GM12878 (cell line): Measurements from ENCODE around the gene ADCY6. TPM values are rescaled to one million over a fixed set of nuclear protein-coding genes. Genes with fewer than 3 reads are reported as not detected.

Source experiments
- ATAC-seq: fragments of 200-7000 bp; cut with Tn5 transposase; 3 replicates; pipeline ENCODE4 v1.9.1; 2020; ENCODE audit warnings: mild to moderate bottlenecking, moderate library complexity
- BruUV-seq: library from RNA; stranded (reverse); fragments of 400-500 nt; replicated peaks from 2 replicates; lab custom pipeline; 2021; lab: Mats Ljungman, UMichigan
- CTCF ChIA-PET: fragments of 300-600 bp; sonication (Branson Sonifier 250); formaldehyde crosslinking; extraction: SDS; loops from one replicate; lab custom pipeline; 2021; ENCODE audit warnings: inconsistent platforms; lab: Yijun Ruan, JAX
- POLR2A ChIA-PET: fragments of 350-600 bp; formaldehyde crosslinking; extraction: SDS; loops from one replicate; lab custom pipeline; 2021; ENCODE audit warnings: inconsistent platforms; lab: Charles Lee
- RAD21 ChIA-PET: fragments of 300-600 bp; sonication (Branson Sonifier 250); formaldehyde crosslinking; loops from one replicate; lab custom pipeline; 2023; ENCODE audit warnings: antibody characterized with exemption; ENCODE audit not compliant: unreplicated experiment; lab: Charles Lee
- SMC1A ChIA-PET: fragments of 300-600 bp; sonication (Branson Sonifier 250); formaldehyde crosslinking; loops from one replicate; lab custom pipeline; 2023; ENCODE audit not compliant: unreplicated experiment, uncharacterized antibody; lab: Charles Lee
- DNase-seq: peaks from one replicate; pipeline ENCODE4 v3.0.0-alpha.2; 2011; ENCODE audit warnings: low read depth, low spot score
- FAIRE-seq: peaks from 3 replicates; lab custom pipeline; 2011; peaks lifted over from hg19 to GRCh38; lab: Jason Lieb, UNC
- H2AFZ ChIP-seq: 2 replicates; pipeline ENCODE4 v1.6.0; 2011; ENCODE audit warnings: low read depth, low read length, control low read depth; ENCODE audit not compliant: control insufficient read depth
- H3K27ac ChIP-seq: 2 replicates; pipeline ENCODE4 v1.5.1; 2011; ENCODE audit warnings: control low read depth; ENCODE audit not compliant: control insufficient read depth, insufficient read depth
- H3K27me3 ChIP-seq, 2 experiments: replicated peaks in 1 of 2; 2 replicates each; pipeline versions ENCODE4 v1.6.0 to v1.6.1; 2011; ENCODE audit warnings: low read length in 1 of 2; ENCODE audit not compliant: control insufficient read depth in 2 of 2, insufficient read depth in 2 of 2
- H3K36me3 ChIP-seq, 2 experiments: 2 replicates each; pipeline ENCODE4 v1.5.1; 2011; ENCODE audit warnings: low read length in 1 of 2; ENCODE audit not compliant: control insufficient read depth in 2 of 2, insufficient read depth in 2 of 2
- H3K4me1 ChIP-seq: 2 replicates; pipeline ENCODE4 v1.6.1; 2011; ENCODE audit warnings: mild to moderate bottlenecking, low read length, moderate library complexity, mixed read lengths; ENCODE audit not compliant: control insufficient read depth, insufficient read depth
- H3K4me2 ChIP-seq: 2 replicates; pipeline ENCODE4 v1.6.0; 2011; ENCODE audit warnings: control low read depth; ENCODE audit not compliant: control insufficient read depth, insufficient read depth
- H3K4me3 ChIP-seq: fragments of 200-600 bp; sonication (generic); 2 replicates; pipeline ENCODE4 v1.5.1; 2016
- H3K79me2 ChIP-seq: 2 replicates; pipeline ENCODE4 v1.6.0; 2011; ENCODE audit warnings: low read length; ENCODE audit not compliant: control insufficient read depth, insufficient read depth
- H3K9ac ChIP-seq: 2 replicates; pipeline ENCODE4 v1.8.0; 2011; ENCODE audit warnings: low read length, control low read depth, mixed read lengths; ENCODE audit not compliant: control insufficient read depth, insufficient read depth
- H3K9me3 ChIP-seq: replicated peaks from 3 replicates; pipeline ENCODE4 v1.5.1; 2011; ENCODE audit warnings: mild to moderate bottlenecking, low read length; ENCODE audit not compliant: control insufficient read depth, insufficient read depth
- H4K20me1 ChIP-seq: 2 replicates; pipeline ENCODE4 v1.6.0; 2011; ENCODE audit not compliant: control insufficient read depth, insufficient read depth
- BHLHE40 ChIP-seq, 2 experiments: fragments of 450-650 bp in 1 of 2; IDR thresholded peaks; 2 replicates each; pipeline ENCODE4 v1.6.1; 2011 to 2017; ENCODE audit warnings: low read depth in 2 of 2, borderline replicate concordance in 1 of 2, improper control_type of control experiment in 1 of 2, low read length in 1 of 2, mild to moderate bottlenecking in 1 of 2
- DPF2 ChIP-seq: fragments of 450-650 bp; IDR thresholded peaks from 2 replicates; pipeline ENCODE4 v1.6.1; 2017; ENCODE audit warnings: mild to moderate bottlenecking
- MEF2B ChIP-seq: fragments of 450-650 bp; IDR thresholded peaks from 2 replicates; pipeline ENCODE4 v1.6.1; 2018; ENCODE audit warnings: mild to moderate bottlenecking, moderate library complexity; ENCODE audit not compliant: partially characterized antibody, poor library complexity, severe bottlenecking
- SMC3 ChIP-seq: IDR thresholded peaks from 2 replicates; pipeline ENCODE4 v1.6.1; 2011; ENCODE audit warnings: low read length, improper control_type of control experiment, borderline replicate concordance
- WGBS: methylation state at CpG from one replicate; pipeline ENCODE4 v1.1.6; 2016; ENCODE audit warnings: low lambda C conversion rate; ENCODE audit not compliant: insufficient replicate concordance, insufficient coverage; ENCODE audit errors: missing lambda C conversion rate; 5-methylcytosine and 5-hydroxymethylcytosine counted together
- in situ Hi-C: fragments of 300-500 bp; cut with MboI; formaldehyde crosslinking; loops from 9 replicates; pipeline ENCODE4 v1.14.3; 2018; ENCODE audit warnings: mixed read lengths
- intact Hi-C: fragments of 100-400 bp; cut with micrococcal nuclease; formaldehyde crosslinking; loops from one replicate; pipeline ENCODE4 v1.14.2; 2022; ENCODE audit not compliant: unreplicated experiment
- polyA plus RNA-seq, 11 experiments: library from polyadenylated mRNA; depleted of rRNA in 4 of 11; unstranded in 6 of 11; stranded (reverse) in 5 of 11; fragments of >200 nt; fragmentation: Nextera tagmentation in 4 of 11; fragmentation: Illumina TruSeq in 1 of 11; extraction: Ambion mirVana in 4 of 11; extraction: Trizol in 1 of 11; gene quantifications; 1 replicate in 1 of 11; 2 replicates in 10 of 11; pipeline versions ENCODE4 v1.2.1 to v1.2.3, GENCODE V29; 2011 to 2016; ENCODE audit warnings: inconsistent platforms in 2 of 11, missing spikeins in 2 of 11, low read depth in 1 of 11
- total RNA-seq, 4 experiments: library from RNA; depleted of rRNA in 3 of 4; stranded (reverse); fragments of >200 nt in 3 of 4; fragmentation: Illumina TruSeq in 1 of 4; extraction: Trizol in 1 of 4; gene quantifications; 2 replicates each; pipeline versions ENCODE4 v1.2.1 to v1.2.3, GENCODE V29; 2013 to 2021
- TF ChIP-seq, protein P1 (sequence below): fragments of 150-350 bp; IDR thresholded peaks from 2 replicates; pipeline ENCODE4 v1.6.1; 2014; ENCODE audit warnings: mild to moderate bottlenecking, low read depth, low read length

Gene ADCY6
- total and polyA plus RNA-seq, 10 of the 15 experiments (the other 5 are each of a cell fraction or from before 2014, with no cell fraction given): 0.03 to 2.0 (median 0.14) TPM; not detected in 1

GRCh38 chr12:48780381-48781025, 8.4 kb downstream of the ADCY6 start:
- ChIA-PET RAD21 (interaction anchor here (1.2 kb wide), 1 partner anchor 15 kb away, joined by 5 read pairs; no protein-coding TSS in a partner anchor), CTCF (interaction anchor here (0.7 to 1.9 kb wide), 4 partner anchors 14 to 54 kb away, joined by 3 to 12 read pairs (median 5); no protein-coding TSS in a partner anchor), POLR2A (no interaction called here), SMC1A (interaction anchor here (1.9 to 2.3 kb wide), 2 partner anchors 13 to 15 kb away, joined by 5 to 15 read pairs; no protein-coding TSS in a partner anchor)
- ATAC-seq (no peak; the same call in 2 of the 3 replicates), FAIRE-seq (no peak), DNase-seq (no peak)
- Histone ChIP-seq H3K4me2 (no peak overlapping the region), H3K79me2 (no peaks in the 10 kb centered on the region), H2AFZ (no peak overlapping the region), H3K27ac (no peak overlapping the region), H4K20me1 (no peaks in the 10 kb centered on the region), H3K36me3 (no peaks in the 10 kb centered on the region), H3K9ac (no peak overlapping the region), H3K27me3 (no peaks in the 10 kb centered on the region), H3K4me3 (no peak overlapping the region), H3K9me3 (no peaks in the 10 kb centered on the region), H3K4me1 (no peaks in the 10 kb centered on the region)
- intact Hi-C loops (no loop called here), in situ Hi-C loops (no loop called here)
- TF ChIP-seq DPF2: no peak
- TF ChIP-seq, protein P1, sequence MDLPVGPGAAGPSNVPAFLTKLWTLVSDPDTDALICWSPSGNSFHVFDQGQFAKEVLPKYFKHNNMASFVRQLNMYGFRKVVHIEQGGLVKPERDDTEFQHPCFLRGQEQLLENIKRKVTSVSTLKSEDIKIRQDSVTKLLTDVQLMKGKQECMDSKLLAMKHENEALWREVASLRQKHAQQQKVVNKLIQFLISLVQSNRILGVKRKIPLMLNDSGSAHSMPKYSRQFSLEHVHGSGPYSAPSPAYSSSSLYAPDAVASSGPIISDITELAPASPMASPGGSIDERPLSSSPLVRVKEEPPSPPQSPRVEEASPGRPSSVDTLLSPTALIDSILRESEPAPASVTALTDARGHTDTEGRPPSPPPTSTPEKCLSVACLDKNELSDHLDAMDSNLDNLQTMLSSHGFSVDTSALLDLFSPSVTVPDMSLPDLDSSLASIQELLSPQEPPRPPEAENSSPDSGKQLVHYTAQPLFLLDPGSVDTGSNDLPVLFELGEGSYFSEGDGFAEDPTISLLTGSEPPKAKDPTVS: no peak
- TF ChIP-seq SMC3: no peak
- no peak for TF ChIP-seq MEF2B
- peak in 1 of 2 experiments; percentile 12; a peak in 1 of 4 replicates for TF ChIP-seq BHLHE40 (IDR thresholded peaks at IDR 0.05; ENCODE audit: borderline replicate concordance in 1 of 2, low read depth in 2 of 2, low read length in 1 of 2)
- 33% methylated on average over 11 of the region's 11 CpGs for WGBS
- BruUV-seq: no TSS peak
